Measurements from ENCODE around the gene RPA1. TPM values are rescaled to one million over a fixed set of nuclear protein-coding genes. Genes with fewer than 3 reads are reported as not detected.

RPA1 gene
- total RNA-seq, 1 donor from 2014 or later, result 72.0 TPM

DNA sequence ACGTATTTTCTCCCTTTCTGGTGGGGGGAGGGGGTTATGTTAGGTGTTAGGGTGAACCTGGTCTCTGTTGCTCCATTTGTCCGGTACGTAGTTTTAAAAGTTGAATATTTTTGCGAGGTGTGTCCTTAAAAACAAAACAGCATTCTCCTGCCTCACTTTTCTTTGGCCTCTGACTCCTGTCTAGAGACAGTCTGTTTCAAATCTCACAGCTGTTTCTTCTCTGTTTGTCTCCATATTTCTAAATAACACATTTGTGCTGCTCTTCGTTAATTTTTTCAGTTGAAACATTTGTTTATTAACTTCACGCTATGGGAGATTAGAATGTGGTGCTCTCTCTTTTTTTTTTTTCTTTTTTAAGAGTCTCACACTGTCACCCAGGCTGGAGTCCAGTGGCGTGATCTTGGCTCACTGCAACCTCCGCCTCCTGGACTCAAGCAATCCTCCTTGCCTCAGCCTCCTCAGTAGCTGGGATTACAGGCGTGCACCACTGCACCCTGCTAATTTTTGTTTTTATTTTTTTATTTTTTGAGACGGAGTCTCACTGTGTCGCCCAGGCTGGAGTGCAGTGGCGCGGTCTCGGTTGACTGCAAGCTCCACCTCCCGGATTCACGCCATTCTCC, 31.7 kb downstream of the RPA1 start:
- Histone ChIP-seq H3K9me3 (replicated peaks) (no peaks in the 10 kb centered on the region), H3K4me1 (no peaks in the 10 kb centered on the region), H3K27me3 (ENCODE audit: low read depth) (no peaks in the 10 kb centered on the region), H3K4me3 (no peak overlapping the region), H3K36me3 (peaks cover 21% of the 10 kb centered on the region), H3K27ac (replicated peaks) (peak overlapping the region; percentile 54)
- TF ChIP-seq CTCF (IDR thresholded peaks at IDR 0.05; ENCODE audit: borderline replicate concordance), result no peak
- intact Hi-C loops (cut with micrococcal nuclease), result no loop called here
- peak; percentile 28 for DNase-seq

GRCh38 chr17:1865252-1866037, 35.6 kb downstream of the RPA1 start:
- Histone ChIP-seq H3K36me3 (peaks cover 10% of the 10 kb centered on the region), H3K27ac (replicated peaks) (no peak overlapping the region), H3K4me3 (no peak overlapping the region), H3K9me3 (replicated peaks) (no peaks in the 10 kb centered on the region), H3K4me1 (no peaks in the 10 kb centered on the region), H3K27me3 (ENCODE audit: low read depth) (no peaks in the 10 kb centered on the region)
- DNase-seq, result no peak
- peak; percentile 71 for TF ChIP-seq CTCF (IDR thresholded peaks at IDR 0.05; ENCODE audit: borderline replicate concordance)
- intact Hi-C loops (cut with micrococcal nuclease), result no loop called here

DNA sequence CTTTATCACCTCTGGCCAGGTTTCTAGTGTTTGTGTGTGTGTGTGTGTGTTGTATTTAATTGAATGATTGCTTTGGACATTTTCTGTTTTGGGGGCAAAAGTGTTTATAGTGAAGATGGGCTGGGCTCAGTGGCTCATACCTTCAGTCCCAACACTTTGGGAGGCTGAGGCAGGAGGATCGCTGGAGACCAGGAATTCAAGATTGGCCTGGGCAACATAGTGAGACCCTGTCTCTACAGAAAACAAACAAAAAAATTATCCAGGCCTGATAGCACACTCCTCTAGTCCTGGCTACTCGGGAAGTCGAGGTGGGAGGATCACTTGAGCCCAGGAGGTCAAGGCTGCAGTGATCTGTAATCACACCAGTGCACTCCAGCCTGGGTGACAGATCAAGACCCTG, 37.5 kb downstream of the RPA1 start:
- H3K27ac ChIP-seq (replicated peaks), result no peak overlapping the region
- H3K4me3 ChIP-seq, result no peak overlapping the region
- no peak for TF ChIP-seq CTCF (IDR thresholded peaks at IDR 0.05; ENCODE audit: borderline replicate concordance)
- H3K27me3 ChIP-seq (ENCODE audit: low read depth), result no peaks in the 10 kb centered on the region
- no peaks in the 10 kb centered on the region for H3K9me3 ChIP-seq (replicated peaks)
- DNase-seq, result no peak
- intact Hi-C loops (cut with micrococcal nuclease), result no loop called here
- H3K4me1 ChIP-seq, result no peaks in the 10 kb centered on the region
- peaks cover 21% of the 10 kb centered on the region for H3K36me3 ChIP-seq

- H3K27ac ChIP-seq (replicated peaks), result no peak overlapping the region
- no peak for DNase-seq
- H3K27me3 ChIP-seq (ENCODE audit: low read depth), result no peaks in the 10 kb centered on the region
- intact Hi-C loops (cut with micrococcal nuclease), result no loop called here
- no peaks in the 10 kb centered on the region for H3K9me3 ChIP-seq (replicated peaks)
- no peak overlapping the region for H3K4me3 ChIP-seq
- H3K36me3 ChIP-seq, result peaks cover 29% of the 10 kb centered on the region
- H3K4me1 ChIP-seq, result no peaks in the 10 kb centered on the region
- TF ChIP-seq CTCF (IDR thresholded peaks at IDR 0.05; ENCODE audit: borderline replicate concordance), result no peak
These were observed 38.3 kb downstream of the RPA1 start for GRCh38 chr17:1868090-1868489.

DNA sequence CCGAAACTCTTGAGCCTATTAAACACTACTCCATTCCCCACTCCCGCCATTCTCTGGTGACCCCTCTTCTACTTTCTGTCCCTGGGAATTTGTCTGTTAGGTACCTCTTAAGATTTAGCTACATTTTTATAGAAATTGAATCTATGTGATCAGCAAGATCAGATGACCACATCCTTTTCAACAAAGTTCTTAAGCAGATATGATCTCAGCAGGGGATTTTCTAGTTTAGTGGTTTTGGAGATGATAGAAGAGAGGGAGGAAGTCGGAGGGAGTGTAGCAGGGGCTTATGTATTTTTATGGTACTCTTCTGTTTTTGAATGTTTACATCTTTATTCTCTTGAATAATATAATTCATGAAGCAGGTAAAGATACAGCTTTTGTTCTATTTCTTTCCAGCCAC, 40.8 kb downstream of the RPA1 start:
- no peak overlapping the region for H3K4me3 ChIP-seq
- no peaks in the 10 kb centered on the region for H3K9me3 ChIP-seq (replicated peaks)
- intact Hi-C loops (cut with micrococcal nuclease), result no loop called here
- no peak for DNase-seq
- TF ChIP-seq CTCF (IDR thresholded peaks at IDR 0.05; ENCODE audit: borderline replicate concordance), result no peak
- peaks cover 51% of the 10 kb centered on the region for H3K36me3 ChIP-seq
- no peak overlapping the region for H3K27ac ChIP-seq (replicated peaks)
- no peaks in the 10 kb centered on the region for H3K4me1 ChIP-seq
- no peaks in the 10 kb centered on the region for H3K27me3 ChIP-seq (ENCODE audit: low read depth)

Measured in left ventricle myocardium inferior (tissue), 1 donor.